ENCODE results near the gene SP7. TPM values are rescaled to one million over a fixed set of nuclear protein-coding genes. Genes with fewer than 3 reads are reported as not detected.
"Not testable (repeated sequence)": the region's sequence is repeated elsewhere in the genome, so short reads cannot be mapped to it uniquely, and the experiment has no call there.

The SP7 gene
- not detected for total RNA-seq

- Mint-ChIP-seq H3K4me1 (ENCODE audit: low read depth) (peaks cover 2% of the 10 kb centered on the region), H3K27me3 (ENCODE audit: low read depth) (peaks cover 41% of the 10 kb centered on the region), H3K9me3 (no peaks in the 10 kb centered on the region), H3K4me3 (no peak within 1 kb of the TSS), H3K36me3 (ENCODE audit: insufficient read depth) (no peaks in the 10 kb centered on the region)
- ATAC-seq (no peak), DNase-seq (no peak)
These were observed at the start of gene SP7 for GRCh38 chr12:53336181-53336681. SP7 (minus strand) TSS chr12:53336354; CDS start chr12:53335646, 708 bp downstream.

GRCh38 chr12:53383258-53383657, 47.1 kb upstream of the SP7 start:
- Mint-ChIP-seq H3K4me3 (peak overlapping the region; percentile 72), H3K27me3 (ENCODE audit: low read depth) (no peaks in the 10 kb centered on the region), H3K36me3 (ENCODE audit: insufficient read depth) (peaks cover 32% of the 10 kb centered on the region), H3K4me1 (ENCODE audit: low read depth) (peaks cover 59% of the 10 kb centered on the region), H3K9me3 (no peaks in the 10 kb centered on the region)
- DNase-seq (no peak), ATAC-seq (no peak)

- peak; percentile 33 for DNase-seq
- H3K36me3 Mint-ChIP-seq (ENCODE audit: insufficient read depth) = peaks cover 27% of the 10 kb centered on the region
- H3K4me1 Mint-ChIP-seq (ENCODE audit: low read depth) = peaks cover 47% of the 10 kb centered on the region
- no peak for ATAC-seq
- H3K27me3 Mint-ChIP-seq (ENCODE audit: low read depth) = no peaks in the 10 kb centered on the region
- peak overlapping the region; percentile 90 for H3K4me3 Mint-ChIP-seq
- H3K9me3 Mint-ChIP-seq = no peaks in the 10 kb centered on the region
These were observed 45.8 kb upstream of the SP7 start for GRCh38 chr12:53381731-53382630.

- DNase-seq = no peak
- H3K4me3 Mint-ChIP-seq = peak overlapping the region; percentile 90
- H3K27me3 Mint-ChIP-seq (ENCODE audit: low read depth) = no peaks in the 10 kb centered on the region
These were observed 44.9 kb upstream of the SP7 start for GRCh38 chr12:53380794-53381730.

GRCh38 chr12:53380104-53380793, 44.1 kb upstream of the SP7 start, which contains the start of gene SP1:
SP1 (plus strand) TSS chr12:53380176; CDS start chr12:53380292, 116 bp downstream.
- H3K4me3 Mint-ChIP-seq = peak within 1 kb of the TSS; percentile 90
- ATAC-seq = peak; percentile 48 to 56
- H3K9me3 Mint-ChIP-seq = no peaks in the 10 kb centered on the region
- peaks cover 37% of the 10 kb centered on the region for H3K4me1 Mint-ChIP-seq (ENCODE audit: low read depth)
- H3K27me3 Mint-ChIP-seq (ENCODE audit: low read depth) = no peaks in the 10 kb centered on the region
- peaks cover 24% of the 10 kb centered on the region for H3K36me3 Mint-ChIP-seq (ENCODE audit: insufficient read depth)
- peak; percentile 99 for DNase-seq

More at GRCh38 chr12:53380794-53381730, 44.9 kb upstream of the SP7 start:
- Mint-ChIP-seq H3K36me3 (ENCODE audit: insufficient read depth) (peaks cover 25% of the 10 kb centered on the region), H3K4me1 (ENCODE audit: low read depth) (peaks cover 40% of the 10 kb centered on the region), H3K9me3 (no peaks in the 10 kb centered on the region)
- no peak for ATAC-seq

- H3K27me3 Mint-ChIP-seq (ENCODE audit: low read depth) = no peaks in the 10 kb centered on the region
- peaks cover 24% of the 10 kb centered on the region for H3K36me3 Mint-ChIP-seq (ENCODE audit: insufficient read depth)
- H3K4me3 Mint-ChIP-seq = no peak overlapping the region
- DNase-seq (peak; percentile 87), ATAC-seq (peak; percentile 78 to 80)
- H3K4me1 Mint-ChIP-seq (ENCODE audit: low read depth) = peaks cover 36% of the 10 kb centered on the region
- no peaks in the 10 kb centered on the region for H3K9me3 Mint-ChIP-seq
These were observed 43.4 kb upstream of the SP7 start for GRCh38 chr12:53379389-53380103.

GRCh38 chr12:53378724-53379388, 42.7 kb upstream of the SP7 start:
- Mint-ChIP-seq H3K36me3 (ENCODE audit: insufficient read depth) (peaks cover 24% of the 10 kb centered on the region), H3K9me3 (no peaks in the 10 kb centered on the region), H3K4me1 (ENCODE audit: low read depth) (peaks cover 33% of the 10 kb centered on the region), H3K27me3 (ENCODE audit: low read depth) (no peaks in the 10 kb centered on the region), H3K4me3 (no peak overlapping the region)
- no peak for ATAC-seq
- no peak for DNase-seq

- H3K27me3 Mint-ChIP-seq (ENCODE audit: low read depth) = no peaks in the 10 kb centered on the region
- no peak overlapping the region for H3K4me3 Mint-ChIP-seq
These were observed 42.1 kb upstream of the SP7 start for GRCh38 chr12:53378222-53378621.

GRCh38 chr12:53376747-53377146, 40.6 kb upstream of the SP7 start:
- no peak overlapping the region for H3K4me3 Mint-ChIP-seq
- no peak for ATAC-seq
- peaks cover 6% of the 10 kb centered on the region for H3K36me3 Mint-ChIP-seq (ENCODE audit: insufficient read depth)
- no peak for DNase-seq
- no peaks in the 10 kb centered on the region for H3K9me3 Mint-ChIP-seq
- H3K4me1 Mint-ChIP-seq (ENCODE audit: low read depth) = peaks cover 27% of the 10 kb centered on the region
- H3K27me3 Mint-ChIP-seq (ENCODE audit: low read depth) = no peaks in the 10 kb centered on the region

More at GRCh38 chr12:53378222-53378621, 42.1 kb upstream of the SP7 start:
- Mint-ChIP-seq H3K4me1 (ENCODE audit: low read depth) (peaks cover 29% of the 10 kb centered on the region), H3K9me3 (no peaks in the 10 kb centered on the region), H3K36me3 (ENCODE audit: insufficient read depth) (peaks cover 19% of the 10 kb centered on the region)
- no peak for DNase-seq
- no peak for ATAC-seq

GRCh38 chr12:53374277-53374676, 38.1 kb upstream of the SP7 start:
- H3K9me3 Mint-ChIP-seq; H3K4me3 Mint-ChIP-seq; DNase-seq; ATAC-seq; H3K27me3 Mint-ChIP-seq (ENCODE audit: low read depth); H3K36me3 Mint-ChIP-seq (ENCODE audit: insufficient read depth): not testable (repeated sequence)
- H3K4me1 Mint-ChIP-seq (ENCODE audit: low read depth) = peaks cover 27% of the 10 kb centered on the region

- not testable (repeated sequence) for H3K27me3 Mint-ChIP-seq (ENCODE audit: low read depth); H3K36me3 Mint-ChIP-seq (ENCODE audit: insufficient read depth); H3K4me3 Mint-ChIP-seq; DNase-seq; ATAC-seq; H3K9me3 Mint-ChIP-seq
- H3K4me1 Mint-ChIP-seq (ENCODE audit: low read depth) = peaks cover 27% of the 10 kb centered on the region
These were observed 37.5 kb upstream of the SP7 start for GRCh38 chr12:53373554-53374133.

- Mint-ChIP-seq H3K4me3 (no peak overlapping the region), H3K27me3 (ENCODE audit: low read depth) (no peaks in the 10 kb centered on the region), H3K36me3 (ENCODE audit: insufficient read depth) (no peaks in the 10 kb centered on the region), H3K9me3 (no peaks in the 10 kb centered on the region), H3K4me1 (ENCODE audit: low read depth) (peaks cover 12% of the 10 kb centered on the region)
- DNase-seq (no peak), ATAC-seq (no peak)
These were observed 29.2 kb upstream of the SP7 start for GRCh38 chr12:53365245-53365904.

Measured in activated T-cell treated with anti-CD3 and anti-CD28 coated beads, Interleukin-2, amount 50 U/mL, for 4 hours (primary cell).